Measurements from ENCODE around the gene DTNBP1.

- TF ChIP-seq CTCF (IDR thresholded peaks at IDR 0.05; ENCODE audit: low read depth, low read length, poor library complexity, severe bottlenecking) (no peak), EZH2phosphoT487 (IDR thresholded peaks at IDR 0.05; ENCODE audit: borderline replicate concordance, low read length) (no peak)
Measured at GRCh38 chr6:15577550-15578171, 85.2 kb downstream of the DTNBP1 start.
